Mucosa of descending colon (tissue), 3 donors: Measurements from ENCODE around the gene OSGEP. TPM values are rescaled to one million over a fixed set of nuclear protein-coding genes. Genes with fewer than 3 reads are reported as not detected.

Experiments used
- ATAC-seq: fragments of 200-7000 bp; cut with Tn5 transposase; one replicate; pipeline ENCODE4 v1.9.1; 2020; ENCODE audit warnings: mild to moderate bottlenecking, moderate library complexity
- DNase-seq, 3 donors: peaks; one replicate each; pipeline ENCODE4 v3.0.0-alpha.2; 2020
- H3K36me3 ChIP-seq: fragments of 200-600 bp; one replicate; pipeline ENCODE4 v1.8.0; 2021; ENCODE audit warnings: low read depth, mild to moderate bottlenecking
- H3K4me1 ChIP-seq: fragments of 200-600 bp; one replicate; pipeline ENCODE4 v1.8.0; 2021; ENCODE audit warnings: low read depth, mild to moderate bottlenecking
- H3K4me3 ChIP-seq: fragments of 200-600 bp; one replicate; pipeline ENCODE4 v1.8.0; 2021; ENCODE audit warnings: mild to moderate bottlenecking
- H3K9me3 ChIP-seq: fragments of 200-600 bp; one replicate; pipeline ENCODE4 v1.8.0; 2021; ENCODE audit warnings: mild to moderate bottlenecking
- intact Hi-C, 2 donors: fragments of 100-400 bp; cut with DNase I in 1 of 2; cut with micrococcal nuclease in 1 of 2; formaldehyde crosslinking; loops; one replicate each; pipeline versions ENCODE4 v1.11.0 to v1.11.1; 2022; cut with DNase I, micrococcal nuclease
- total RNA-seq, 3 donors: library from RNA; stranded (reverse); fragmentation: NEBNext Ultra II Directional in 2 of 3; extraction: Animal tissue kit (Norgen Biotek cat#: 25700) in 2 of 3; gene quantifications; one replicate each; pipeline versions ENCODE4 v1.2.1 to v1.2.4, GENCODE V29; 2021 to 2023
- TF ChIP-seq, protein P1 (sequence below): fragments of 200-600 bp; IDR thresholded peaks from one replicate; pipeline ENCODE4 v1.8.0; 2022; ENCODE audit warnings: antibody characterized with exemption, mild to moderate bottlenecking
- donor health status: DM: no; HTN: no; CAD: no; lungs with moderate emphysema.
- donor health status: DM: no; HTN: no; CAD: no.
- donor health status: DM: no; HTN: yes; CAD: no.

Gene OSGEP
- total RNA-seq, 3 donors from 2014 or later = 32.7 to 52.0 (median 35.9) TPM

DNA sequence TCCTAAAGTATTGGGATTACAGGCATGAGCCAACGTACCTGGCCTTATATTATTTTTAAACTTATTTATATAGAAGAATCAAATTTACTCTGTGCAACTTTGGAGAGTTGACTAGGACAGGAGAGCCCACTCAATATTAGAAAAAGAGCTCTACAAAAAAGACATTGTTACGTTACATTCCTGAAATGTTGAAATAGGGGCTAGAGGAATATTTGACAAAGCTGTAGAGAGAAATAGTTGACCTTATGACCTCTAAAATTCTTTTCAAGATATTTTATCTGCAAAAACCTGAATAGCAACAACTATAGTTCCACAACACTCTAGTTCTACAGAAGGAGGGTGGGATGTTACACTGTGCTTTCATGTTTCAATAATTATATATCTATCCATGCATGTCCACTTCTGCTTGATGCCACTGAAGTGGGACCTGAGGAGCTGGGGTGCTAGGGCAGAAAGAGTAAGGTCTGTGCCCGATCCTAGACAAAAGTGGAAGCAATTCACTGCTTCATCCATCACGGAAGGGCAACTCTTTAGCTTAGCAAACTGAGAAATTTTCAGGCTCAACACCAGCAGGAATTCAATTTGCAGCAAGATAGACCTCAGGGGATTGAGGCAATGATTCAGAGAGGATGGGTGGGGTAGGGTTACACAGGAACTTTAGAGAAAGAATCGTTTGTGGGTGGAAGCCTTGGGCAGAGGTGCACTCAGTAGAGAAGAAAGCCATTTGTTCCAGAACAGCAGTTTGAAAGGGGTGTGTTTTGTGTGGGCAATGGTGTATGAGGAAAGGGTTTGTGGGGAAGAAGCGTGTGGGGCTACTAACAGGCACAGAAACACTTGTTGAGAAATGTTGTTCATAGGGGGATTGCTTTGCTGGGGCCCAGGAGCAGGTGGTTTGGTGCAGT, 34.7 kb upstream of the OSGEP start:
- H3K4me3 ChIP-seq = no peak overlapping the region
- TF ChIP-seq, protein P1, sequence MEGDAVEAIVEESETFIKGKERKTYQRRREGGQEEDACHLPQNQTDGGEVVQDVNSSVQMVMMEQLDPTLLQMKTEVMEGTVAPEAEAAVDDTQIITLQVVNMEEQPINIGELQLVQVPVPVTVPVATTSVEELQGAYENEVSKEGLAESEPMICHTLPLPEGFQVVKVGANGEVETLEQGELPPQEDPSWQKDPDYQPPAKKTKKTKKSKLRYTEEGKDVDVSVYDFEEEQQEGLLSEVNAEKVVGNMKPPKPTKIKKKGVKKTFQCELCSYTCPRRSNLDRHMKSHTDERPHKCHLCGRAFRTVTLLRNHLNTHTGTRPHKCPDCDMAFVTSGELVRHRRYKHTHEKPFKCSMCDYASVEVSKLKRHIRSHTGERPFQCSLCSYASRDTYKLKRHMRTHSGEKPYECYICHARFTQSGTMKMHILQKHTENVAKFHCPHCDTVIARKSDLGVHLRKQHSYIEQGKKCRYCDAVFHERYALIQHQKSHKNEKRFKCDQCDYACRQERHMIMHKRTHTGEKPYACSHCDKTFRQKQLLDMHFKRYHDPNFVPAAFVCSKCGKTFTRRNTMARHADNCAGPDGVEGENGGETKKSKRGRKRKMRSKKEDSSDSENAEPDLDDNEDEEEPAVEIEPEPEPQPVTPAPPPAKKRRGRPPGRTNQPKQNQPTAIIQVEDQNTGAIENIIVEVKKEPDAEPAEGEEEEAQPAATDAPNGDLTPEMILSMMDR = no peak
- H3K4me1 ChIP-seq = no peaks in the 10 kb centered on the region
- DNase-seq (no peak), ATAC-seq (peak; percentile 60)
- H3K9me3 ChIP-seq = no peaks in the 10 kb centered on the region
- H3K36me3 ChIP-seq = no peaks in the 10 kb centered on the region
- intact Hi-C loops = no loop called here

- H3K4me3 ChIP-seq = no peak overlapping the region
- no peak for DNase-seq
Observed at GRCh38 chr14:20487396-20487725, 32.7 kb upstream of the OSGEP start.

GRCh38 chr14:20486684-20487395, 32.2 kb upstream of the OSGEP start:
- TF ChIP-seq, protein P1 = no peak
- no peak for ATAC-seq
- intact Hi-C loops = no loop called here

More at GRCh38 chr14:20487396-20487725, 32.7 kb upstream of the OSGEP start:
- Histone ChIP-seq H3K36me3 (no peaks in the 10 kb centered on the region), H3K9me3 (no peaks in the 10 kb centered on the region), H3K4me1 (no peaks in the 10 kb centered on the region)
- TF ChIP-seq, protein P1 = no peak
- intact Hi-C loops = no loop called here
- ATAC-seq = no peak

GRCh38 chr14:20485900-20486299, 31.3 kb upstream of the OSGEP start:
- no peak for DNase-seq
- intact Hi-C loops = no loop called here

More at GRCh38 chr14:20486684-20487395, 32.2 kb upstream of the OSGEP start:
- DNase-seq = no peak
- Histone ChIP-seq H3K9me3 (no peaks in the 10 kb centered on the region), H3K4me3 (no peak overlapping the region), H3K36me3 (no peaks in the 10 kb centered on the region), H3K4me1 (no peaks in the 10 kb centered on the region)

GRCh38 chr14:20482382-20482781, 27.8 kb upstream of the OSGEP start:
- DNase-seq = no peak
- no peak for ATAC-seq
- H3K9me3 ChIP-seq = no peaks in the 10 kb centered on the region
- no peaks in the 10 kb centered on the region for H3K36me3 ChIP-seq
- TF ChIP-seq, protein P1 = no peak
- no peak overlapping the region for H3K4me3 ChIP-seq
- no peaks in the 10 kb centered on the region for H3K4me1 ChIP-seq
- intact Hi-C loops = no loop called here

More at GRCh38 chr14:20485900-20486299, 31.3 kb upstream of the OSGEP start:
- TF ChIP-seq, protein P1 = no peak
- no peaks in the 10 kb centered on the region for H3K4me1 ChIP-seq
- H3K36me3 ChIP-seq = no peaks in the 10 kb centered on the region
- ATAC-seq = peak; percentile 34
- no peak overlapping the region for H3K4me3 ChIP-seq
- H3K9me3 ChIP-seq = no peaks in the 10 kb centered on the region
